Measurements from ENCODE around the gene BLTP2.
"Not testable (repeated sequence)": the region's sequence is repeated elsewhere in the genome, so short reads cannot be mapped to it uniquely, and the experiment has no call there.

BLTP2 gene

GRCh38 chr17:28615260-28615940 lies 29.6 kb downstream of the BLTP2 start:
- TF ChIP-seq, protein P1, sequence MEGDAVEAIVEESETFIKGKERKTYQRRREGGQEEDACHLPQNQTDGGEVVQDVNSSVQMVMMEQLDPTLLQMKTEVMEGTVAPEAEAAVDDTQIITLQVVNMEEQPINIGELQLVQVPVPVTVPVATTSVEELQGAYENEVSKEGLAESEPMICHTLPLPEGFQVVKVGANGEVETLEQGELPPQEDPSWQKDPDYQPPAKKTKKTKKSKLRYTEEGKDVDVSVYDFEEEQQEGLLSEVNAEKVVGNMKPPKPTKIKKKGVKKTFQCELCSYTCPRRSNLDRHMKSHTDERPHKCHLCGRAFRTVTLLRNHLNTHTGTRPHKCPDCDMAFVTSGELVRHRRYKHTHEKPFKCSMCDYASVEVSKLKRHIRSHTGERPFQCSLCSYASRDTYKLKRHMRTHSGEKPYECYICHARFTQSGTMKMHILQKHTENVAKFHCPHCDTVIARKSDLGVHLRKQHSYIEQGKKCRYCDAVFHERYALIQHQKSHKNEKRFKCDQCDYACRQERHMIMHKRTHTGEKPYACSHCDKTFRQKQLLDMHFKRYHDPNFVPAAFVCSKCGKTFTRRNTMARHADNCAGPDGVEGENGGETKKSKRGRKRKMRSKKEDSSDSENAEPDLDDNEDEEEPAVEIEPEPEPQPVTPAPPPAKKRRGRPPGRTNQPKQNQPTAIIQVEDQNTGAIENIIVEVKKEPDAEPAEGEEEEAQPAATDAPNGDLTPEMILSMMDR (IDR thresholded peaks at IDR 0.05; ENCODE audit: insufficient read depth, low read depth, low read length, missing control alignments) = no peak
- no peak overlapping the region for H3K4me3 ChIP-seq (ENCODE audit: low read length)
- DNase-seq (ENCODE audit: low read depth) = no peak

DNA sequence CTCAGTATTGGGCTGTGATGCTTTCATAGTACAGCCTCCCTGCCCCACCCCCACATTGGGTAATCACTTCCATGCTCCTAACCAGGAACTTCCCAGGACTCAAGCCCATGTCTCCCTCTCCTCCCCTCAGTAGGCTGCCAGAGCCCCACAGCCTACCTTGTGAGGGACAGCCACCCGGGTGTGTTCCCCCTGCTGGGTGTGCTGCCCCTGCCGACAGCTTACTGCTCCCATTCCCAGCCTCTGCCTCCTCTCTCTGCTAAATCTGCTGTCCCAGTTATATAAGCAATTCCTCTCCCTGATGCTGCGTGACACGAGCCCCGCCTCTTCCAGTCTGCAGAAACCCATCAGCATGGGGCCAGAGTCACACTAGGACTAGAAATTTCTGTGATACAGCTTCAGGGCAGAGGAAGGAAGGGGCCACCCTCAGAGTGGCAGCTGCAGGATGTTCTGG lies 31.0 kb downstream of the BLTP2 start, which contains the start of gene RSKR:
Gene RSKR, minus strand, starts transcription at position 255 of the 451 bp plus-strand sequence. Its CDS starts 24 bp downstream, at position 231.
- DNase-seq (ENCODE audit: low read depth) = no peak
- H3K4me3 ChIP-seq (ENCODE audit: low read length) = no peak within 1 kb of the TSS
- TF ChIP-seq, protein P1 (IDR thresholded peaks at IDR 0.05; ENCODE audit: insufficient read depth, low read depth, low read length, missing control alignments) = no peak

DNA sequence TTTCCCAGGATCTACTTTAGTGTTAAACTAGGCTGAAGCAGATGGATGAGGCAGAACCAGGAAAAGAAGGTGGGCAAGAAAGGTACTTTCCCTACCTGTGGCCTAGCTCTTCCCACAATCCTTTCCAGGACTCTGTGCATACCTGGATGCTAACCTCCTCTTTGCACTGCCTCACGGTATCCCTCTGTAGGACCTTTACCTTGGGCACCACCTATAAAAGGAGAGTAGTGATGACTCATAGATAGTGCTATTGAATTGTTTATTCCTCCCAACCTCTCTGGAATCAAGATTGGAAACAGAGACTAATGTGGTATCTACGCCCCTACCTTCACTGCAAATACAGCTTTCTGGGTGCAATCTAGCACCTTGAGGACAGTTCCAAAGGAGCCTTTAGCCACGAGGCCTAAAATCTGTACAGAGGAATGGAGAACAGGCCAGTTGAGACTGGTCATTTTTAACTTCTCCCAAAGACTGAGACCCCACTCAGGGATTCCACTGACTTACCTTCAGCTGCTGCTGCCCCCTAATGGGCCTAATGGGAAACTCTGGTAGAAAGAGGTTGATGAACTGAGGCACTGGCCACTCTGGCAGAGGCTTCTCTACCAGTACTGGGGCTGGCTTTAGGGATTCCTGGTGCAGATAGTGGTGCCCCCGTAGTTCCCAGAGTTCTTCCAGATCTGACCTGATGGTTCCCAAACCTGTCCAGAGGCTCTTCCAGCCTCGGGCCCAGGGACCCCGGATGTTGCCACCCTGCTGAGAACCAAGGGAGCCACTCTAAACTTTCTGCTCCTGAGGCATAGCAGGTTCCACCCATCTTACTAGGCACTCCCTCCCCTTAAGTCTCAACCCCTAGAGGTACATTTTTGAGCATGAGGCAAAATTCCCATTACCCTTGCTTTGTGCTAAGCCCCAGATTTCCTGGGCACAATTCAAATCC lies 31.8 kb downstream of the BLTP2 start:
- no peak overlapping the region for H3K4me3 ChIP-seq (ENCODE audit: low read length)
- peak; percentile 28 for DNase-seq (ENCODE audit: low read depth)
- TF ChIP-seq, protein P1 (IDR thresholded peaks at IDR 0.05; ENCODE audit: insufficient read depth, low read depth, low read length, missing control alignments) = peak; percentile 71

GRCh38 chr17:28612531-28612930 lies 32.4 kb downstream of the BLTP2 start:
- no peak overlapping the region for H3K4me3 ChIP-seq (ENCODE audit: low read length)
- TF ChIP-seq, protein P1 (IDR thresholded peaks at IDR 0.05; ENCODE audit: insufficient read depth, low read depth, low read length, missing control alignments) = no peak
- no peak for DNase-seq (ENCODE audit: low read depth)

DNA sequence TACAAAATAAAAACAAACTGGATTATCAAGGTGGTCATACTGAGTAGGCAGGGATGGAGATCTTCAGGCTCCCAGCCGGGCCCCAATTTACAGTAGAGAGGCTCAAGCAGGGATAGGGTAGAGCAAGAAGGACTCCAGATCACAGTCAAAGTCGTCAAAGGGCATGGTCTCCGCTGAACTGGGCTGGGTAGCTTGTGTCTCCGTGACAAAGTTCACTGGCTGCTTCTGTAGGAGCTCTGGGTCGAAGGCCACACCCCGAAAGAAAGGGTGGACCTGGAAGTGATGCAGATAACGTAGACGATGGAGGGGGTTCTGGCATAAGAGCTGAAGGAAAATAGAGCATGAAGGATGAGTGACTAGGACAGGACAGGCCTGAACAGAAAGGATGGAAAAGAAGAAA lies 34.6 kb downstream of the BLTP2 start:
- no peak overlapping the region for H3K4me3 ChIP-seq (ENCODE audit: low read length)
- TF ChIP-seq, protein P1 (IDR thresholded peaks at IDR 0.05; ENCODE audit: insufficient read depth, low read depth, low read length, missing control alignments) = no peak
- no peak for DNase-seq (ENCODE audit: low read depth)

- H3K4me3 ChIP-seq (ENCODE audit: low read length); DNase-seq (ENCODE audit: low read depth): not testable (repeated sequence)
These were observed 40.9 kb downstream of the BLTP2 start for GRCh38 chr17:28604031-28604430.
